GM23248 (cell line): Measurements from ENCODE around the gene PDCD4.

Experiments
- EZH2 ChIP-seq: fragments of 200-600 bp; sonication (generic); IDR thresholded peaks from 2 replicates; pipeline ENCODE4 v1.6.1; 2018; ENCODE audit warnings: antibody characterized with exemption, mild to moderate bottlenecking; ENCODE audit not compliant: insufficient read depth, poor library complexity, severe bottlenecking
- EZH2phosphoT487 ChIP-seq: fragments of 200-600 bp; sonication (generic); IDR thresholded peaks from 2 replicates; pipeline ENCODE4 v1.6.1; 2018; ENCODE audit warnings: antibody characterized with exemption, moderate library complexity, mild to moderate bottlenecking, low read depth; ENCODE audit not compliant: insufficient read depth

GRCh38 chr10:110845756-110846620 lies 25.7 kb upstream of the PDCD4 start:
- TF ChIP-seq EZH2 (no peak), EZH2phosphoT487 (no peak)
